ENCODE measurements around the gene WWOX. TPM values are rescaled to one million over a fixed set of nuclear protein-coding genes. Genes with fewer than 3 reads are reported as not detected.

The WWOX gene
- total and polyA plus RNA-seq, 2 of the 4 experiments (the other 2 are of a cell fraction) = 2.7 to 5.4 TPM

- Histone ChIP-seq H3K9me1 (ENCODE audit: insufficient read depth, low read length) (no peaks in the 10 kb centered on the region), H4K5ac (ENCODE audit: low read depth, low read length) (no peak overlapping the region), H3K23ac (ENCODE audit: low read depth, low read length) (no peak overlapping the region), H3K4me1 (ENCODE audit: control insufficient read depth, insufficient read depth, low read length) (no peaks in the 10 kb centered on the region), H2BK5ac (ENCODE audit: low read depth, low read length, poor library complexity, severe bottlenecking) (no peak overlapping the region), H4K91ac (ENCODE audit: insufficient read depth, low read depth, low read length) (no peak overlapping the region), H2AK9ac (replicated peaks; ENCODE audit: low read depth, low read length, poor library complexity) (no peak overlapping the region), H3K14ac (replicated peaks; ENCODE audit: low read depth, low read length) (no peak overlapping the region), H4K20me1 (ENCODE audit: insufficient read depth, low read length) (no peaks in the 10 kb centered on the region), H3K79me1 (ENCODE audit: low read depth in 1 of 2, low read length in 2 of 2) (no peaks in the 10 kb centered on the region), H3K4ac (ENCODE audit: low read depth, low read length) (no peak overlapping the region), H3K56ac (ENCODE audit: extremely low read depth, insufficient read depth, low read length) (no peak overlapping the region), H3K27ac (ENCODE audit: insufficient read depth, low read length) (no peak overlapping the region), H3K9ac (ENCODE audit: low read depth, low read length) (no peak overlapping the region), H3K27me3 (ENCODE audit: control insufficient read depth, insufficient read depth, low read length) (no peaks in the 10 kb centered on the region), H3K4me3 (ENCODE audit: insufficient read depth, low read depth, low read length) (no peak overlapping the region), H3K9me3 (ENCODE audit: control insufficient read depth, insufficient read depth, low read length) (peaks cover 37% of the 10 kb centered on the region), H2BK120ac (ENCODE audit: low read depth, low read length) (no peak overlapping the region), H4K8ac (ENCODE audit: low read depth in 2 of 2, low read length in 2 of 2) (no peak overlapping the region), H3K4me2 (ENCODE audit: low read depth, low read length) (no peak overlapping the region), H3K36me3 (ENCODE audit: control insufficient read depth, insufficient read depth, low read length) (no peaks in the 10 kb centered on the region), H2BK15ac (ENCODE audit: low read depth, low read length) (no peak overlapping the region), H2AK5ac (ENCODE audit: low read depth, low read length) (no peak overlapping the region), H3K18ac (ENCODE audit: low read depth, low read length) (no peak overlapping the region), H2AFZ (replicated peaks; ENCODE audit: low read length, poor library complexity) (no peak overlapping the region), H2BK20ac (ENCODE audit: low read depth, low read length) (no peak overlapping the region)
- ATAC-seq (ENCODE audit: low read depth) (no peak), DNase-seq (no peak)
- intact Hi-C loops (cut with micrococcal nuclease) (no loop called here), in situ Hi-C loops (cut with MboI; ENCODE audit: low sequenced_read_pairs) (no loop called here), dilution Hi-C loops (cut with HindIII; ENCODE audit: low sequenced_read_pairs, unreplicated experiment) (no loop called here)
- no CpG with 5 or more reads among the region's 3 CpGs for WGBS, 2 experiments (ENCODE audit: extremely low coverage in 2 of 2, insufficient read length in 1 of 2)
- ChIA-PET POLR2A (ENCODE audit: unreplicated experiment) (no interaction called here), CTCF (no interaction called here)
- no TSS peak for BruUV-seq (replicated peaks)
- no peak for TF ChIP-seq RAD21 (IDR thresholded peaks at IDR 0.05; ENCODE audit: low read length)
- no peak for TF ChIP-seq FOS (IDR thresholded peaks at IDR 0.05; ENCODE audit: low read depth, low read length)
- TF ChIP-seq MXI1 (IDR thresholded peaks at IDR 0.05; ENCODE audit: borderline replicate concordance, low read depth, low read length) = no peak
- no peak for TF ChIP-seq RCOR1 (IDR thresholded peaks at IDR 0.05; ENCODE audit: insufficient replicate concordance, low read length)
- TF ChIP-seq, protein P1, sequence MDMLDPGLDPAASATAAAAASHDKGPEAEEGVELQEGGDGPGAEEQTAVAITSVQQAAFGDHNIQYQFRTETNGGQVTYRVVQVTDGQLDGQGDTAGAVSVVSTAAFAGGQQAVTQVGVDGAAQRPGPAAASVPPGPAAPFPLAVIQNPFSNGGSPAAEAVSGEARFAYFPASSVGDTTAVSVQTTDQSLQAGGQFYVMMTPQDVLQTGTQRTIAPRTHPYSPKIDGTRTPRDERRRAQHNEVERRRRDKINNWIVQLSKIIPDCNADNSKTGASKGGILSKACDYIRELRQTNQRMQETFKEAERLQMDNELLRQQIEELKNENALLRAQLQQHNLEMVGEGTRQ (IDR thresholded peaks at IDR 0.05; ENCODE audit: low read depth, low read length) = no peak
- no peak for TF ChIP-seq MAFK (IDR thresholded peaks at IDR 0.05; ENCODE audit: low read depth, low read length)
Observed at GRCh38 chr16:79155471-79155870, 1056.0 kb downstream of the WWOX start.
